NCI-H2227 (cell line): ENCODE measurements around the gene SLC6A6.

ENCODE experiments used
- DNase-seq: peaks from one replicate; lab custom pipeline; 2025; ENCODE audit not compliant: unreplicated experiment; lab: John Stamatoyannopoulos, UW

The SLC6A6 gene

DNA sequence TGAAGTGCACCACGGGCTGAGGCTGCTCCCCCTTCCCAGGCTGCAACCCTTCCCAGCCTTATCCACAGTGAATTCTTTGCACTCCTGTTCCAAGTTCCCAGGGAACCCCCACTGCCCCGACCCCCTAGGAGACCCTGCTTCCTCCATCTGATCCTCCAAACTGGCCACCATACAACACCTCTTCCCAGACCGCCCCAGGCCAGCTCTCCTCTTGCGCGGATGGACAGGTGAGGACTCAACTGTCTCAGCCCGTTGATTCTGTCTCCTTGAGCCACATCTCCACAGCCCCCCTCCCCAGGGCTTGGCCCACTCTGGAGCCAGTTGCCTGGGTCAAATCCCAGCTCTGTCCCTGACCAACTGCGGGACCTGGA, 116.0 kb downstream of the SLC6A6 start:
- no peak for DNase-seq

DNA sequence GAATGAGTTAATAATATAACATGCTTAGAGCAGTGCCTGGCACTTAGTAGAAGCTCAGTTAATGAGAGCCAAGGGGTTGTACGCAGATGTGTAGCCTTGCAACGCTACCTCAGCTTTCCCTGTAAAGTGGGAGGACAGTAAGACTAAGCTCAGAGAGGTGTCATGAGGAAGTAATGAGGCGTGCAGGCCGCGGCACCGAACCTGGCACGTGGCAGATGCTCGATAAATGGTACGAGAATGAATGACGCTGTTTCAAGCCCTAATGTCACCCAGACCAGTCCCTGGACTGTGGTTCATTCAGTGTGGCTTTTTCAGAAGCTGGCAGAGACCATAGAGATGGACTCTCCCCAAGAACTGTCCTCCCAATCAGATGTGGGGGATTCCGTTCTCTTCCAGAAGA, 116.5 kb downstream of the SLC6A6 start:
- DNase-seq: no peak

DNA sequence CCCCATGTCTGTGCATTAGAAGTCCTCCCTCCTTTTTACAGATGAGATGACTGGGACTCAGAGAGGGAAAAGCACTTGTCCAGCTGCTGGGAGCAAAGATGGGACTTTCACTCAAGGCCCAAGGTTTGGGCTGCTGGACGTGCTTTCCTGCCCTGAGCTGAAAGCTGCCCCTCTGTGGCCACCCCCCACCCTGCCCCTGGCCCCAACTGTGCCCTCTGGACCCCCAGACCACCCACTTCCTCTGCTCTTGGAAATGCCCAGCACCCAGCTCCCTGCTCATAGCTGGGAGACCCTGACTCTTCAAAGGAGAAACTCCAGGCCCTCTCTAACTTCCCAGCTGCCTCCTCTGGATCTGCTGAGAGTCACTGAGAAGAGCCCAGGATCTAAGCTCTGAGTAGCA, 117.0 kb downstream of the SLC6A6 start:
- DNase-seq: no peak

GRCh38 chr3:14520149-14520548, 117.7 kb downstream of the SLC6A6 start:
- no peak for DNase-seq

- DNase-seq: no peak
These were observed 118.6 kb downstream of the SLC6A6 start for GRCh38 chr3:14520967-14521366.

GRCh38 chr3:14521611-14522010, 119.2 kb downstream of the SLC6A6 start:
- no peak for DNase-seq

GRCh38 chr3:14522129-14522691, 119.8 kb downstream of the SLC6A6 start:
- DNase-seq: no peak

GRCh38 chr3:14522768-14523167, 120.4 kb downstream of the SLC6A6 start:
- DNase-seq: no peak

GRCh38 chr3:14523792-14524191, 121.4 kb downstream of the SLC6A6 start:
- no peak for DNase-seq

DNA sequence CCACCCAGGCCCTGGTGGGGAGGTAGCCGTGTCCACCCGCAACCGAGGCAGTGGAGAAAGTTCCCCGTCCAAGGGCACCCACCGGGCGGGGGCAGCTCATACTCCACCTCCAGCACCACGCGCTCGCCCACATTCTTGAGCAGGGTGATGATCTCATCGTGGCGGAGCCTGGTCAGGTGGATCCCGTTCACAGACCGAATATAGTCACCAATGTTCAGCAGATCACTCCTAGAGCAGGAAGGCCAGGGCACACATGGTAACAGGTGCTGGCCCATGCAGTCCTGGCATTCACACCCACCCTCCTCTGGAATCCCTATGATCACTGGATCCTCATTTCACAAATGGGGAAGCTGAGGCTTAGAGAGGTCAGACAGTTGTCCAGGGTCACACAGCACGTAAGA, 121.9 kb downstream of the SLC6A6 start:
- no peak for DNase-seq

- no peak for DNase-seq
These were observed 122.7 kb downstream of the SLC6A6 start for GRCh38 chr3:14524920-14525660.

GRCh38 chr3:14525685-14526631, 123.6 kb downstream of the SLC6A6 start:
- DNase-seq: no peak

DNA sequence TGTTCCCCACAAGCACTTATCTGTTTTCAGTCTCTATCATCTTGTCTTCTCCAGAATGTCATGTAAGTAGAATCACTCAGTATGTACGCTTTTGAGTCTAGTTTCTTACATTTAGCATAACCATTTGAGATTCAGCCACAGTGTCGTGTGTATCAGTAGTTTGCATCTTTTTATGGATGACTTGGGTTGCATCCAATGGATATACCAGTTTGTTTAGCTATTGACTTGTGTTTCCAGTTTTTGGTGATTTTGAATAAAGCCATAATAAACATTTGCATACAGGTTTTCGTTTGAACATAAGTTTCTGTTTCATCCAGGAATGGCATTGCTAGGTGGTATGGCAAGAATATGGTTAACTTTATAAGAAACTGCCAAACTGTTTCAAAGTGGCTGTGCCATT, 125.7 kb downstream of the SLC6A6 start:
- DNase-seq: no peak

GRCh38 chr3:14531856-14532395, 129.5 kb downstream of the SLC6A6 start:
- no peak for DNase-seq

GRCh38 chr3:14532691-14533456, 130.5 kb downstream of the SLC6A6 start:
- DNase-seq: peak; percentile 68

DNA sequence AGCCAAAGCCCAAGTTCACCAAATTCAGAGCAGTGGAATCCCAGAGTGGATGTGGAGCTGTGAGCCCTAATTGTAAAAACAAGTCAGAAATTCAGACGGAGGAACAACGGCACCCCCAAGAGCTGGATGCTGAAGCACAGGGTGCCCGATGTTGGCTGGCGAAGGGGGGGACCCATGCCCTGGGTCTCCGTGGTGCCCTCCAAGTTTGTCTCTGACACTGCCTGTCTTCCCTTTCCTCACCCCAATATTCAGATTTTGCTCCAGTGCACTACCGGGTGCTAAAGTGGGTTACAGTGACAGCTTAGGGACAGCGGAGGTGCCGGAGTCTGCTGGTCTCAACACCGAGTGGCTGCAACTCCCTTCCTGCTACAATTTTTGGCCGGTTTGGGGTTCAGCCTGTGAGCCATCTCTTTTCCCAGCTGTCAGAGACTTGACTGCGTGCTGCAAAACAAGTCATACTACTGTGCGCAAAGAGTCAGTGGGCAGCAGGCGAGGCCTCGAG, 131.1 kb downstream of the SLC6A6 start:
- no peak for DNase-seq

DNA sequence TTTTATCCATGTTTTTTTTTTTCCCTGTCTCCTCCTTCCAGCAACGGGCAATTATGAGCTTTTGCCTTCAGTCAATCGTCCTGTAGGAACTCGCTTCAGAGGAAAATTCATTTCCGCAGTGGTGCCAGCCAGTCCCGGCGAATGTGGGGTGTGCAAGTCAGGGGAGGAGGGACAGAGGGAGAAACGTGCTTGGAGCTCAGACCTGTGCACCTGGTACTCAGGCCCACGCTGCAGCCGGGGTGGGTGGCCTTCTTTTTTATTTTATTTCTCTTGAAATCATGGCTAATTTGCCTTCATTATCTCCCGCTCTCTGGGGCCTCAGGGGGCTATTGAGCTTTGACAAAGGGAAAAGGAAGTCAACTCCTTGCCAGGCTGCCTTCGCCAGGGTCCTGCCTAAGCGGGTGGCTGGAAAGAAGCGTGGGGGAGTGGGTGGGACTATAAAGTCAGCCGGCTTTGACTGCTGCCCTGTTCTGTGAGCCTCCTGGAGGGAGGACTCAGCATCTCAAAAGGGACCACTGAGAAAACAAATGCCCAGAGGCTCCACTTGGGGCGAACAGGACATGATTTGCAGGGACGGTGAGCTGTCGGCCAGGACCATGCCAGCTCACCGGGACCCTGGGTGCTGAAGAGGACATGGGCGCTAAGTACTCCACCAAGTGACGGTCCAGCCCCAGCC, 132.2 kb downstream of the SLC6A6 start:
- peak; percentile 84 for DNase-seq

DNA sequence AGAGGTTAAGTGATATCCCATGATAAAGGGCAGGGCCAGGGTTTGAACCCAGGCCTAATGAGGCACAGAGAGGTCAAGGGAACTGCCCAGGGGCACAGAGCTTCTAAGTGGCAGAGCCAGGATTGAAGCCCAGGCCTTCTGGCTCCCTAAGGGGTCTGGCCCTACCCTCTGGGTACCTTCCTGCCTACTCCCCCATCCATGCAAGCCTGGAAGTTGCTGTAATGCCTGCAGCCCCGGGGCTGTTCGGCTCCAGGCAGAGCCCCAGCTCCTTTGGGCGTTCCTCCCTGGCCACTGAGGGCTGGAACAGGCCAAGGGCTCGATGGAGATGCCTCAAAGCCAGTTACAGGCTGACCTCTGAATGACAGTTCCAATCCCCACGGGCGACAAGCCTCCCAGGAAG, 133.2 kb downstream of the SLC6A6 start:
- no peak for DNase-seq

- DNase-seq: no peak
These were observed 133.8 kb downstream of the SLC6A6 start for GRCh38 chr3:14536055-14536815.
